ENCODE measurements around the gene AFG1L. TPM values are rescaled to one million over a fixed set of nuclear protein-coding genes. Genes with fewer than 3 reads are reported as not detected.

AFG1L gene
- total and polyA plus RNA-seq, 10 donors = 1.8 to 13.0 (median 4.4) TPM

GRCh38 chr6:108364470-108364869, 69.6 kb downstream of the AFG1L start:
- TF ChIP-seq POLR2AphosphoS5 (IDR thresholded peaks at IDR 0.05) (no peak), CTCF (IDR thresholded peaks at IDR 0.05 in 8 of 11, conservative IDR thresholded peaks at IDR 0.05 in 3 of 11) (no peak), POLR2A (IDR thresholded peaks at IDR 0.05) (no peak)
- Histone ChIP-seq H3K36me3 (no peaks in the 10 kb centered on the region), H3K27ac (no peak overlapping the region), H3K27me3 (replicated peaks in 1 of 7) (no peaks in the 10 kb centered on the region), H3K9me3 (no peaks in the 10 kb centered on the region), H3K4me1 (peaks cover 0 to 8% (median 0%) of the 10 kb centered on the region in 6 donors), H3K4me3 (no peak overlapping the region)
- intact Hi-C loops (cut with DNase I; ENCODE audit: low total_unique reads) = no loop called here
- WGBS, 5 donors = 71 to 86% (median 79%) methylated on average over 3 of the region's 3 CpGs
- no peak for DNase-seq

GRCh38 chr6:108365478-108365877, 70.6 kb downstream of the AFG1L start:
- TF ChIP-seq POLR2A (IDR thresholded peaks at IDR 0.05) (no peak), POLR2AphosphoS5 (IDR thresholded peaks at IDR 0.05) (no peak), CTCF (IDR thresholded peaks at IDR 0.05 in 8 of 11, conservative IDR thresholded peaks at IDR 0.05 in 3 of 11) (no peak)
- intact Hi-C loops (cut with DNase I; ENCODE audit: low total_unique reads) = no loop called here
- H3K36me3 ChIP-seq = no peaks in the 10 kb centered on the region
- DNase-seq = no peak
- H3K9me3 ChIP-seq = no peaks in the 10 kb centered on the region
- H3K27me3 ChIP-seq (replicated peaks in 1 of 7) = no peaks in the 10 kb centered on the region
- peaks cover 0 to 5% (median 0%) of the 10 kb centered on the region in 6 donors for H3K4me1 ChIP-seq
- no peak overlapping the region for H3K27ac ChIP-seq
- H3K4me3 ChIP-seq = no peak overlapping the region

DNA sequence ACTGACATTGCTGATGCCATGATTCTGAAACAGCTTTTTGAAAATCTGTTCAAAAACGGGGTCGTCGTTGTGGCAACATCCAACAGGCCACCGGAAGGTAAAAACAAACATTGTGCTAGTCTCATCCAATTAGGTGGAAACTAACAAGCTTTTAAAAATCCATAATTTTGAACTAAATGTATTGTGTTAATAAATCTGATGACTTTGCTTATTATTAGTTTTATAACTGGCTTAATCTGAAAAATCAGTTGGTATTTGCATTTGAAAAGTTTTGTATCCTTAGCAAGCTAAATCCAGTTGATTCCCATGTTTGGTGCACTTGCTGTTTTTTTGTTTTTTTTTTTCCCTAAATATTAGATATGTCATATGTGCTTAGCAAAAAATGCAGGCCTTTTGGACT, 71.4 kb downstream of the AFG1L start:
- Histone ChIP-seq H3K4me1 (no peaks in the 10 kb centered on the region), H3K27me3 (replicated peaks in 1 of 7) (no peaks in the 10 kb centered on the region), H3K4me3 (no peak overlapping the region), H3K9me3 (no peaks in the 10 kb centered on the region), H3K36me3 (no peaks in the 10 kb centered on the region), H3K27ac (no peak overlapping the region)
- WGBS, 5 donors = 93 to 98% (median 95%) methylated on average over 4 of the region's 4 CpGs
- intact Hi-C loops (cut with DNase I; ENCODE audit: low total_unique reads) = no loop called here
- TF ChIP-seq POLR2A (IDR thresholded peaks at IDR 0.05) (no peak), CTCF (IDR thresholded peaks at IDR 0.05 in 8 of 11, conservative IDR thresholded peaks at IDR 0.05 in 3 of 11) (no peak), POLR2AphosphoS5 (IDR thresholded peaks at IDR 0.05) (no peak)
- no peak for DNase-seq

GRCh38 chr6:108368431-108369030, 73.7 kb downstream of the AFG1L start:
- intact Hi-C loops (cut with DNase I; ENCODE audit: low total_unique reads) = no loop called here
- peaks cover 0 to 9% (median 0%) of the 10 kb centered on the region in 6 donors for H3K36me3 ChIP-seq
- no peaks in the 10 kb centered on the region for H3K4me1 ChIP-seq
- H3K4me3 ChIP-seq = no peak overlapping the region
- 86 to 91% (median 89%) methylated on average over 3 of the region's 3 CpGs for WGBS, 5 donors
- DNase-seq = no peak
- H3K9me3 ChIP-seq = no peaks in the 10 kb centered on the region
- no peaks in the 10 kb centered on the region for H3K27me3 ChIP-seq (replicated peaks in 1 of 7)
- no peak overlapping the region for H3K27ac ChIP-seq
- TF ChIP-seq CTCF (IDR thresholded peaks at IDR 0.05 in 8 of 11, conservative IDR thresholded peaks at IDR 0.05 in 3 of 11) (no peak), POLR2A (IDR thresholded peaks at IDR 0.05) (no peak), POLR2AphosphoS5 (IDR thresholded peaks at IDR 0.05) (no peak)

Measured in spleen (tissue), 11 donors.